Dedifferentiated amniotic fluid mesenchymal stem cell (primary cell): Measurements from ENCODE around the gene OPN1SW.

Experiments used
- DNase-seq: peaks from one replicate; pipeline ENCODE4 v3.0.0-alpha.2; 2016; ENCODE audit errors: extremely low spot score

Gene OPN1SW

DNA sequence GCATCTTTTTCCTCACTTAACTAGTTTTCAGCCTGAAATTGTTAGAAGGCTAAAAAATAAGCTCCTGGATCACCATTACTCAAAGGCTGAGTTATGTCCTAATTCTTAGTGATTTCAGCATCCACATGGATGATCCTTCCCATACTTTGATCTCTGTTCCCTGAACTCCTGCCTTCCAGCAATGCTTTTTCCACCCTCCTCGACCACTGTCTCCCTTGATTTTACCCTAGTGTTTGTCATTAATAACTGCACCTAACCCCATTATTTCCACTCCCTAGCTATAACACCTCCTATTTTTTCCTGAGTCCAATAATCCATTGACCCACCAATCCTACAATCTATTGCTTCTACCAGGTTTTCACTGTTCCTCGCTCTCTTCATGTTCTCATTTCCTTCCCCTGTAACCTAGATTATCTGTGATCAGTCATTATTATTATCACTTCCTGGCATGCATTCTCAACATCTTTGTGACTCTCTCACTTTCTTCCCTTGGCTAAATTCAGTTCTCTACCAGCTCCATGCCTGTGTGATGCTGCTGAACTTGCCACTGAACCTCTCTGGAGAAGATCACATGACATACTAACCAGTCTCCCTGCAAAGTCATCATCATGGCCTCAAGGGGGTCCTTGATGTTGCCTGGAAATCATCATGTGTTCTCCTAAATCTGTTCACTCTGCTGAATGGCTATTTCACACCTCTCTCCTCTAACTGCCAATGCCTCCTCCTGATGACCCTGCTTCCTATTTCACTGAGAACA lies 42.9 kb downstream of the OPN1SW start:
- no peak for DNase-seq

DNA sequence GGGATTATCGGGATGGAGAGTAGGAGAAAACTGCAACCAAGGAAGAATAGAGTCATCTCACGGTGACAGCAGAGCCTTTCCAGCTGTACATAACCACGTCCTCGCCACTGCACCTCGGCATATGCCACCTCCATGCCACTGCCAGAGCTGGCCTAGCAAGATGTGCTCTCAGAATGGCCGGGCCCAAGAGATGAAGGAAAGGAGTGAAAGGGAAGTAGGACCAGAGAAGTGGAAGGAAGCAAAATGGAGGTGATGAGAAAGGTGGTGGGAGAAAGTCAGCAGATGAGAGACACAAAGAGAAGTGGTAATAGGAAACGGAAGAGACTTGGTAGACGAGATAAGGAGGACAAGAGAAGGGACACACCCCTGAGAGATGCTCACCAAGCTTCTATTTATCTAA lies 44.4 kb downstream of the OPN1SW start:
- no peak for DNase-seq

DNA sequence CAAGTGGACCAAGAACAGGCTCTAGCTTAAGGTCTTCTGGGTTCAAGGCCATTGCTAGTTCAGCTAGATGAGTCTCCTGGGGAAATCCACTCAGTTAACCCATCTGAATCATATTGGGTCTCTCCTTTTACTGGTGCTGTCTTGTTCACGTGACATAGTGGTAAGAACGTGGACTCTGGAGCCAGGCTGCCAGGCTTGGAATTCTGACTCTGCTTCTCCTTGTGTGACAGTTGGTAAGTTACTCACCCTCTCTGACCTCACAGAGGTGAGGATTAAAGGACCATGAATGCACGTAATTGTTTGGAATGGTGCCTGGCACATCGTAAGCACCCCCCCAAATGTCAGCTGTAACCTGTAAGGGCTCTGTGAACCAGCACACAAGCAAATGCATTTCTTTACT lies 46.1 kb downstream of the OPN1SW start:
- DNase-seq: no peak

DNA sequence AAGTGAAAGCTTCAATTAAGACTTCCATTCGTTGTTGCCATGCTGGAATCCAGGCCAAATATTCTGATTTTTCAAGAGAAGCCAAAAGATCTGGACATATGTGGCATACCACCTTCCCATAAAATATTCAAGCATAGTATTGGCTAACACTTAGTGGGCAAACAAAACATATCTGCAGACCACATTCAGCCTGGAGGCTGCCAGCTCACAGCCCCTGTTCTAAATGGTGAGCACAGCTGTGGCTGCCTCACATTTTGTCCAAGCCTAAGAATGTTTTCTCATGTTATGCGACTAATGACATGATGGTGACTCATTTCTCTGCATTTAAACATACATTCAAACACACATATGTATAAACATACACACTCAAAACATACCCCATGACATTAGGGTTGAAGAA lies 47.0 kb downstream of the OPN1SW start:
- peak; percentile 44 for DNase-seq

DNA sequence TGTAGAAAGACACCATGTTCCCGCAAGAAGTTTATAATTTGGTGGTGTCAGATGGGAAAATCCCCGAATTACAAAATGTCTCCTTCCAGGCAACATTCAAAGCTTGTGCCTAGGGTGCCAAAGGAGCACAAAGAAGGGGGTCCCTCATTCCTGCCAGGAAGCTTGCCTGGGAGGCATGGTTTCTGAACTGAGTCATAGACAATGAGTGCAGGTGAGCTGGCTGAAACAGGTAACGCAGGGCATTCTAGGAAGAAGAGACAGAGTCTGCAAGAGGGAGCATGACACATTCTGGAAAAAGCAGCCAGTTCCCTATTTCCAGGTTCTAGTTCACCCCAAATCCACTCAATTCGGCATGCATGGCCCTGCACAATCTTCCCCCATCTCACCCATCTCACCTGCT lies 48.4 kb downstream of the OPN1SW start:
- no peak for DNase-seq

DNA sequence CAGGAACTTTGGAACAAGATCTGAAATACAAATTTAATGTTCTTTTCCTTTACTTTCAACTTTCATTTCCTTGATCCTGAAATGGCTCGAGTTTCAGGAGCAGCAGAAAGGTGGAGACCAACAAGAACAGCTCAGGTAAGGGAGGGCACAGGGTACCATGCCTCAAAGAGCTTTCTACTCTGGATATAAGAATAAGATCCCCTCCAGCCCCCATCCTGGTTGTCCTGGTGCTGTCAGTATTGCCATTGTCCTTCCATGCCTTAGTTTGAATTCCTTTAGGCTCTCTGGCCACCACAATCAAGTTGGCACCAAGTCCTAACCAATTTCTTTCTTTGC lies 48.9 kb downstream of the OPN1SW start:
- no peak for DNase-seq

DNA sequence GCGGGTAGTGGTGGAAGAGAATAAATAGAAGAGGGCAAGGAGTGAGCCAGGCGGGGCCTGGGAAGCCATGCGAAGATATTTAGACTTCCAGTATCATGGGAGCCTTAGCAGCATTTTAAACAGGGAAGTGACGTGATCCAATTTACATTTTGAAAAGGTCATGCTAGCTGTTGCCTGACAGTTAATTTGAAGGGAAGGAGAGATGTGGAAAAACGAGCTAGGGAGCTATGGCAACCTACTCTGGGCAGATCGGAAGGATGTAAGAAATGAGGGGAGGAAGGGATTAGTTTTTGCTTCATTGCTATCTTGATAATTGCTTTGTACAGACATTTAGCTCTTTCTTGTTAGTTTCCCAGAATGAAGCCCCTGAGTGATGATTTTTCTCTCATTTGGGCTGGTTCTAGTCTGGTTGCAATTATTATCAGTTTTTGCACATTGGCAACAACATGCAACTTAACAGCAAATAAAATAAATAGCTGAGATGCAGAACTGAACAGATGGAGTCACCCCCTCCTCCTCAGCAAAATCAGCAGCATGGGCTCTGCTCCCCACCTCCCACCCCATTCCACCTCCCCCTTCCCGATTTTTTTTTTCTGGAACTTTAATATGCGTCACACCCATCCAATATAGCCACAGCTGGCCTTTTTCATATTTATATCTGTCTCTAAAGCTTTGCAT lies 49.4 kb downstream of the OPN1SW start:
- no peak for DNase-seq

DNA sequence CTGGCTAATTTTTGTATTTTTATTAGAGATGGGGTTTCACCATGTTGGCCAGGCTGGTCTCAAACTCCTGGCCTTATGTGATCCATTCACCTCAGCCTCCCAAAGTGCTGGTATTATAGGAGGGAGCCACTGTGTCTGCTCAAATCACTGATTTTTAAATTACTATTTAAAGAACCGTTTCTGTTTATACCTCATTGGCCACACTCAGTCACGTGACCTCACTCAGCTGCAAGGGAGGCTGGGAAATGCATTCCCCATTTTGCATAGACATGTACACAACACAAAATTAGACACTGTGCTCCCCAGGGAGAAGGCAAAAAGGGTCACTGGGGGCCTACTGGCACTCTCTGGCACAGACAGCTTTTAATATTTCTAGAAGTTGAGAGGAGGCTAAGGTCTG lies 50.1 kb downstream of the OPN1SW start:
- DNase-seq: no peak

DNA sequence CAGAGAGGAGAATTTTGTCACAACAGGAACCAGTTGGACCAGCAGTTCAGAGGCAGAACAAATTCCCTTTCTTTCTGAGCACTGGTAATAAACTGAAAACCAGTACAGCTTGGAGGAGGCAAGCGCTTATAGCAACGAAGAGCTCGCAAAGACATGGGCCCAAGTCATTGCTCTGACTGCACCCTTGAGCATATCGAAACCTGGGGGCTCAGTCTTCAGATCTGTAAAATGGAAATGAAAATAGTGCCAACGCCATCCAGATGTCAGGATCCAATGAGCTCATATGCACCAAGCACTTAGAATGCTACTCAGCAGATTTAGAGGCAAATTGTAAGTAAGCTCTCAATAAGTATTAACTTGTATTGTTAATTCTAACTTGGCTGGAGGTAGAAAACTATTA lies 50.9 kb downstream of the OPN1SW start:
- DNase-seq: no peak
